Ascending aorta (tissue), 2 donors: ENCODE results near the gene RIMBP2. TPM values are rescaled to one million over a fixed set of nuclear protein-coding genes. Genes with fewer than 3 reads are reported as not detected.

Source experiments
- DNase-seq, 2 donors: peaks; one replicate each; pipeline ENCODE4 v3.0.0-alpha.2; 2019; ENCODE audit warnings: low spot score in 2 of 2
- H3K27ac ChIP-seq, 2 donors: fragments of 200-600 bp; sonication (generic); one replicate each; pipeline ENCODE4 v1.5.1; 2016 to 2017; ENCODE audit warnings: mild to moderate bottlenecking in 1 of 2
- H3K27me3 ChIP-seq: fragments of 200-600 bp; sonication (generic); one replicate; pipeline ENCODE4 v1.5.1; 2017
- H3K36me3 ChIP-seq, 2 donors: fragments of 200-600 bp; sonication (generic); one replicate each; pipeline ENCODE4 v1.5.1; 2016
- H3K4me1 ChIP-seq, 2 donors: fragments of 200-600 bp; sonication (generic); one replicate each; pipeline ENCODE4 v1.5.1; 2016 to 2017; ENCODE audit warnings: mild to moderate bottlenecking in 1 of 2
- H3K4me3 ChIP-seq, 2 donors: fragments of 200-600 bp; sonication (generic); one replicate each; pipeline ENCODE4 v1.5.1; 2016 to 2017; ENCODE audit warnings: mild to moderate bottlenecking in 1 of 2
- H3K9me3 ChIP-seq, 2 donors: fragments of 200-600 bp; sonication (generic); one replicate each; pipeline ENCODE4 v1.5.1; 2016
- CTCF ChIP-seq, 3 experiments: fragments of 200-600 bp in 2 of 3; fragments of 450-650 bp in 1 of 3; sonication (generic) in 2 of 3; IDR thresholded peaks; one replicate each; pipeline ENCODE4 v1.5.1; 2016 to 2019; ENCODE audit warnings: antibody characterized with exemption in 3 of 3, mild to moderate bottlenecking in 1 of 3, moderate library complexity in 1 of 3
- intact Hi-C: fragments of 100-400 bp; cut with DNase I; formaldehyde crosslinking; loops from one replicate; pipeline ENCODE4 v1.15.1; 2023
- total RNA-seq: library from RNA; depleted of rRNA; stranded (reverse); fragments of >200 nt; gene quantifications from one replicate; pipeline ENCODE4 v1.1.0, GENCODE V29; 2016

RIMBP2 gene
- not detected for total RNA-seq

DNA sequence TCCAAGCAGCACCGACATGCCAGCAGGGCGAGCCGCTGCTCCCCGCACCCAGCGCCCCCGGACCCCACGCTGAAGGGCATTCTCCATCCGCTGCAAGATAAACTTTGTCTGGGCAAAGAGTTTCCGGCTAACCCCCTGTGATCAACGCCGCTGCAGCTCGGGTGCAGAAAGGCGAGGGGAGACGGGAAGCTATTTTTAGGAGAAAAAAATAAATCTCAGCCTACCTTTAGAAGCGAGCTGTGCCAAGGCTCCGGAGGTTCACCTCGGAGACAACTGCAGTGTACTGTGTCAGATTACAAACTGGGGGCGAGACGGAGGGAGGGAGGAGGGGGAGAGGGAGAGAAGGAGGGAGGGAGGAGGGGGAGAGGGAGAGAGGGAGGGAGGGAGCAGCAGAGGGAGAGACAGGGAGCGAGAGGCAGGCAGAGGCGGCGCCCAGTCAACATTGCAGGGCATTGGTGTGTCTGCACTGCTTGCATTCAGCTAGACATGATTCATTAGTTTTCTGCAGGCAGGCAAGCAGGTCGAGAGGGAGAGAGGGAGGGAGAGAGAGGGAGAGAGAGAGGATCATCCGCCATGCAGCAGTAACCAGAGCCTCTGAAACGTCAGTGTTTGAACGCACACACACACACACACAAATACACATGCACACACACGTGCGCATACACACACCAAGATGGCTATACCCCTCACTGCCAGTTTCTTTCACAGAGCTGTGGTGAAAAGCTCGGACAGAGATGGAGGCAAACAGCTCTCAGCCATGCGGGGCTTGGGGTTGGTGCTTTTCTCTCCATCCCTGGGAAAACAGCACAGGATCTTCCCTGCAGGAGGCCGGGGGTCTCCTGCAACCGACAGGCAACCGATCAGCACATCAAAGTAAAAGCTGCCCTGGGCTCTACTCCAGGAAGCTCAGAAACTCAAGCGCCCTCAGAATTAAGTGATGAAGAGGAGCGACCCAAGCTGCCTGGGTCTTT, at the start of gene RIMBP2:
Gene RIMBP2, minus strand, starts transcription at position 302 of the 971 bp plus-strand sequence. CDS start 237,286 bp downstream, outside the sequence.
- Histone ChIP-seq H3K4me1 (peaks cover 0 to 3% of the 10 kb centered on the region in 2 donors), H3K36me3 (no peaks in the 10 kb centered on the region), H3K4me3 (peak within 1 kb of the TSS in 1 of 2 donors; percentile 55), H3K27me3 (no peaks in the 10 kb centered on the region), H3K9me3 (no peaks in the 10 kb centered on the region), H3K27ac (no peak within 1 kb of the TSS)
- no peak for TF ChIP-seq CTCF (IDR thresholded peaks at IDR 0.05)
- intact Hi-C loops, result no loop called here
- DNase-seq, result no peak

DNA sequence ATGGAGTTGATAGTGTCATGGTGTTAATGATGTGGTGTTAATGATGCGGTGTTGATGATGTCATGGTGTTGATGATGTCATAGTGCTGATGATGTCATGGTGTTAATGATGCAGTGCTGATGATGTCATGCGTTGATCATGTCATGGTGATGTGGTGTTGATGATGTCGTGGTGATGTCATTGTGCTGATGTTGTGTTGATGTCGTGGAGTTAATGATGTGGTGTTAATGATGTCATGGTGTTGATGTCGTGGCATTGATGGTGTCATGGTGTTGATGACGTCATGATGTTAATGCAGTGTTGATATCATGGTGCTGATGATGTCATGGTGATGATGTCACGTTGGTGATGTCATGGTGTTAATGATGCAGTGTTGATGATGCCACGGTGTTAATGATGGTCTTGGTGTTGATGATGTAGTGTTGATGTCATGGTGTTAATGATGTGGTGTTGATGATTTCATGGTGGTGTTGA, 49.1 kb upstream of the RIMBP2 start:
- Histone ChIP-seq H3K9me3 (no peaks in the 10 kb centered on the region), H3K4me1 (no peaks in the 10 kb centered on the region), H3K36me3 (no peaks in the 10 kb centered on the region), H3K4me3 (no peak overlapping the region), H3K27ac (no peak overlapping the region), H3K27me3 (no peaks in the 10 kb centered on the region)
- intact Hi-C loops, result no loop called here
- TF ChIP-seq CTCF (IDR thresholded peaks at IDR 0.05), result no peak
- DNase-seq, result no peak

GRCh38 chr12:130764475-130765185, 48.5 kb upstream of the RIMBP2 start:
- Histone ChIP-seq H3K27ac (no peak overlapping the region), H3K4me3 (no peak overlapping the region), H3K9me3 (no peaks in the 10 kb centered on the region), H3K27me3 (no peaks in the 10 kb centered on the region), H3K4me1 (no peaks in the 10 kb centered on the region), H3K36me3 (no peaks in the 10 kb centered on the region)
- intact Hi-C loops, result no loop called here
- DNase-seq, result no peak
- no peak for TF ChIP-seq CTCF (IDR thresholded peaks at IDR 0.05)

GRCh38 chr12:130764073-130764472, 48.0 kb upstream of the RIMBP2 start:
- intact Hi-C loops, result no loop called here
- Histone ChIP-seq H3K4me1 (no peaks in the 10 kb centered on the region), H3K27me3 (no peaks in the 10 kb centered on the region), H3K27ac (no peak overlapping the region), H3K36me3 (no peaks in the 10 kb centered on the region), H3K9me3 (no peaks in the 10 kb centered on the region), H3K4me3 (no peak overlapping the region)
- no peak for DNase-seq
- TF ChIP-seq CTCF (IDR thresholded peaks at IDR 0.05), result no peak

- no peak overlapping the region for H3K27ac ChIP-seq
- intact Hi-C loops, result no loop called here
- TF ChIP-seq CTCF (IDR thresholded peaks at IDR 0.05), result no peak
- no peaks in the 10 kb centered on the region for H3K27me3 ChIP-seq
- H3K9me3 ChIP-seq, result no peaks in the 10 kb centered on the region
- no peak overlapping the region for H3K4me3 ChIP-seq
- no peak for DNase-seq
- no peaks in the 10 kb centered on the region for H3K36me3 ChIP-seq
- no peaks in the 10 kb centered on the region for H3K4me1 ChIP-seq
Measured at GRCh38 chr12:130762319-130762675, 46.2 kb upstream of the RIMBP2 start.
